Psoas muscle (tissue), 8 donors: ENCODE measurements around the gene AGO1. TPM values are rescaled to one million over a fixed set of nuclear protein-coding genes. Genes with fewer than 3 reads are reported as not detected.

Experiments
- ATAC-seq, 4 donors: fragments of 200-7000 bp; cut with Tn5 transposase; one replicate each; pipeline ENCODE4 v1.9.1; 2020; ENCODE audit warnings: moderate library complexity in 3 of 4, mild to moderate bottlenecking in 2 of 4
- DNase-seq, 2 donors: peaks; one replicate each; pipeline ENCODE4 v3.0.0-alpha.2; 2020
- H3K27ac ChIP-seq: fragments of 200-600 bp; one replicate; pipeline ENCODE4 v1.8.0; 2022
- H3K27me3 ChIP-seq, 3 donors: fragments of 200-600 bp in 1 of 3; one replicate each; pipeline versions ENCODE4 v1.6.1 to v1.8.0; 2013 to 2022; ENCODE audit warnings: low read length in 2 of 3, mild to moderate bottlenecking in 2 of 3, moderate library complexity in 1 of 3; ENCODE audit not compliant: insufficient read depth in 3 of 3
- H3K36me3 ChIP-seq, 2 donors: fragments of 200-600 bp in 1 of 2; one replicate each; pipeline versions ENCODE4 v1.6.1 to v1.8.0; 2013 to 2022; ENCODE audit warnings: low read depth in 1 of 2, mild to moderate bottlenecking in 1 of 2, moderate library complexity in 1 of 2; ENCODE audit not compliant: insufficient read depth in 1 of 2
- H3K4me1 ChIP-seq: fragments of 200-600 bp; one replicate; pipeline ENCODE4 v1.8.0; 2022
- H3K4me3 ChIP-seq: fragments of 200-600 bp; one replicate; pipeline ENCODE4 v1.8.0; 2022; ENCODE audit warnings: mild to moderate bottlenecking
- H3K9me3 ChIP-seq: fragments of 200-600 bp; one replicate; pipeline ENCODE4 v1.8.0; 2022
- WGBS, 3 donors: extraction: QIAGEN DNeasy Blood & Tissue Kit; methylation state at CpG; one replicate each; pipeline versions ENCODE4 v1.1.6 to v1.1.7; 2013; 5-methylcytosine and 5-hydroxymethylcytosine counted together
- intact Hi-C, 2 donors: fragments of 100-400 bp; cut with DNase I; formaldehyde crosslinking; loops; one replicate each; pipeline versions ENCODE4 v1.11.0 to v1.14.2; 2022
- polyA plus RNA-seq, 3 donors: library from polyadenylated mRNA; stranded (reverse); fragments of 200-250 nt; gene quantifications; one replicate each; pipeline ENCODE4 v1.2.3, GENCODE V29; 2013
- total RNA-seq, 4 donors: library from RNA; stranded (reverse); fragmentation: NEBNext Ultra II Directional in 2 of 4; extraction: Animal tissue kit (Norgen Biotek cat#: 25700) in 2 of 4; gene quantifications; one replicate each; pipeline versions ENCODE4 v1.2.1 to v1.2.4, GENCODE V29; 2021 to 2023
- TF ChIP-seq, protein P1 (sequence below): fragments of 200-600 bp; IDR thresholded peaks from one replicate; pipeline ENCODE4 v1.8.0; 2022; ENCODE audit warnings: antibody characterized with exemption
- donor health status: healthy with polysubstance abuse.
- donor health status: DM: no; HTN: no; CAD: no; lungs with moderate emphysema.
- donor health status: Bipolar disorder and iron deficiency.
- donor health status: healthy.
- donor health status: DM: yes; HTN: yes; CAD: no.
- donor health status: DM: no; HTN: no; CAD: no.
- donor health status: DM: no; HTN: no; CAD: no.
- donor health status: DM: yes; HTN: yes; CAD: no.

The AGO1 gene
- total and polyA plus RNA-seq, 7 donors: 2.2 to 16.3 (median 9.8) TPM

DNA sequence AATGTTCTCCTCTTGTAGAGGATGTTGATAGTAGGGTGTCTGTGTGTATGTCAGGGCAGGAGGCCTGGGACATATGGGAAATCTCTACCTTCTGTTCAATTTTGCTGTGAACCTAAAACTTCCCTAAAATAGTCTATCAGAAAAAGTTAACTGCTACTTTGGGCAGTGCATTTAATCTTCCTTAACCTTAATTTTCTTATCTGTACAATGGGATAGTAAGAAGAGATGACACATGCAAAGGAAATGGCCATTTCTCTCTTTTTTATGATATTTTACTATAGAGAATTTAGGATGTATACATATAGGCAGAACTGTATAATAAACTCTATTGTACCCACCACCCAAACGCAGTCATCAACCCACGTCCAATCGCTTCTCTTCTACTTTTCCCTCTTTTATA is 56.5 kb downstream of the AGO1 start:
- no peak overlapping the region for H3K27ac ChIP-seq
- no peaks in the 10 kb centered on the region for H3K4me1 ChIP-seq
- no peak overlapping the region for H3K4me3 ChIP-seq
- H3K27me3 ChIP-seq: no peaks in the 10 kb centered on the region
- H3K9me3 ChIP-seq: no peaks in the 10 kb centered on the region
- intact Hi-C loops: no loop called here
- TF ChIP-seq, protein P1, sequence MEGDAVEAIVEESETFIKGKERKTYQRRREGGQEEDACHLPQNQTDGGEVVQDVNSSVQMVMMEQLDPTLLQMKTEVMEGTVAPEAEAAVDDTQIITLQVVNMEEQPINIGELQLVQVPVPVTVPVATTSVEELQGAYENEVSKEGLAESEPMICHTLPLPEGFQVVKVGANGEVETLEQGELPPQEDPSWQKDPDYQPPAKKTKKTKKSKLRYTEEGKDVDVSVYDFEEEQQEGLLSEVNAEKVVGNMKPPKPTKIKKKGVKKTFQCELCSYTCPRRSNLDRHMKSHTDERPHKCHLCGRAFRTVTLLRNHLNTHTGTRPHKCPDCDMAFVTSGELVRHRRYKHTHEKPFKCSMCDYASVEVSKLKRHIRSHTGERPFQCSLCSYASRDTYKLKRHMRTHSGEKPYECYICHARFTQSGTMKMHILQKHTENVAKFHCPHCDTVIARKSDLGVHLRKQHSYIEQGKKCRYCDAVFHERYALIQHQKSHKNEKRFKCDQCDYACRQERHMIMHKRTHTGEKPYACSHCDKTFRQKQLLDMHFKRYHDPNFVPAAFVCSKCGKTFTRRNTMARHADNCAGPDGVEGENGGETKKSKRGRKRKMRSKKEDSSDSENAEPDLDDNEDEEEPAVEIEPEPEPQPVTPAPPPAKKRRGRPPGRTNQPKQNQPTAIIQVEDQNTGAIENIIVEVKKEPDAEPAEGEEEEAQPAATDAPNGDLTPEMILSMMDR: no peak
- no peak for DNase-seq
- 98 to 99% (median 99%) methylated on average over 3 of the region's 3 CpGs for WGBS, 3 donors
- ATAC-seq: no peak
- H3K36me3 ChIP-seq: no peaks in the 10 kb centered on the region

DNA sequence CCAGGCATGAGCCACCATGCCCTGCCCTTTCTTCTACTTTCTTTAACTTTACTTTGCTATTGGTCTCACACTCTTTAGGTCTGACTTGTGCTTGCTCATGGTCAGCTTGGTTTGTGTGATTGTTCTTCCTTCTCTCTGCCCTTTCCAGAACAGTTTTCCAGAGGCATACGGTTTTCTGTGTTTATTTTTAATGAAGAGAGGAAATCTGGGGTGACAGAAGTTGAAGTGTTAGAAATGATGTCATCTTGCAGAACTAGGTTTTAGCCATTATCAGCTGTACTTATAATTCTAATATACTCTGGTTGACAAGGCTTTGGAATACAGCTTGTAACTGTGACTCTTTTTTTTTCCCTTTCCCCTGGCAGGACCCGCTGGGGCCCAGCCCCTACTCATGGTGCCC is 62.3 kb downstream of the AGO1 start:
- intact Hi-C loops: no loop called here
- Histone ChIP-seq H3K27me3 (no peaks in the 10 kb centered on the region), H3K4me3 (no peak overlapping the region), H3K9me3 (no peaks in the 10 kb centered on the region), H3K36me3 (peaks cover 0 to 20% of the 10 kb centered on the region in 2 donors), H3K27ac (no peak overlapping the region), H3K4me1 (peaks cover 5% of the 10 kb centered on the region)
- DNase-seq (no peak), ATAC-seq (no peak)
- TF ChIP-seq, protein P1: no peak
- 62 to 71% (median 70%) methylated on average over 2 of the region's 2 CpGs for WGBS, 3 donors

DNA sequence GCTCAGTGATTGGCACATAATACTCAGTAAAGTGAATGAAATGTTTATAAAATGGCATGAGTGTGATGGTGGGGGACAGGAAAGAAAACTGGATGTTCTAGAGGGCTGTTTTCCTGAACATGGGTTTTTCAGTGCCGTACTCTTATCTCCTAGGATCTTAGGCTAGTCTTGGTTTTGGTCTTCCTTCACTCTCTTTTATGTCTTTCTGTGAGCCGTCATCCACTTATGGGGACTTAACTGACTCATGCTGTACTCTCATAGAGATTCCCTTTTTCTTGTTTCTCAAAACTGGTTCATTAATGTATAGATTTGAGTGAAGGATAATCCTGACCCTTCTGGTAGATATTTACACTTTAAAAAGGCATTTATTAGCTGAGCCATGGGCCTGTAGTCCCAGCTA is 64.5 kb downstream of the AGO1 start:
- WGBS, 3 donors: 90 to 94% (median 91%) methylated on average over 2 of the region's 2 CpGs
- peaks cover 0 to 20% of the 10 kb centered on the region in 2 donors for H3K36me3 ChIP-seq
- no peak for ATAC-seq

GRCh38 chr1:35958558-35958957 is 75.5 kb downstream of the AGO1 start:
- 100% methylated on average over 1 of the region's 1 CpG for WGBS, 3 donors
- intact Hi-C loops: no loop called here
- Histone ChIP-seq H3K4me3 (no peak overlapping the region), H3K9me3 (no peaks in the 10 kb centered on the region), H3K36me3 (peaks cover 0 to 8% of the 10 kb centered on the region in 2 donors), H3K4me1 (no peaks in the 10 kb centered on the region), H3K27me3 (no peaks in the 10 kb centered on the region), H3K27ac (no peak overlapping the region)
- no peak for DNase-seq
- no peak for ATAC-seq
- TF ChIP-seq, protein P1: no peak

More for the DNA sequence above, 64.5 kb downstream of the AGO1 start:
- TF ChIP-seq, protein P1: no peak
- Histone ChIP-seq H3K9me3 (no peaks in the 10 kb centered on the region), H3K27me3 (no peaks in the 10 kb centered on the region), H3K4me1 (peaks cover 5% of the 10 kb centered on the region), H3K27ac (no peak overlapping the region), H3K4me3 (no peak overlapping the region)
- DNase-seq: no peak
- intact Hi-C loops: no loop called here

- intact Hi-C loops: no loop called here
- ATAC-seq (no peak), DNase-seq (no peak)
- no peak overlapping the region for H3K4me3 ChIP-seq
- no peaks in the 10 kb centered on the region for H3K4me1 ChIP-seq
- TF ChIP-seq, protein P1: no peak
- peaks cover 0 to 8% of the 10 kb centered on the region in 2 donors for H3K36me3 ChIP-seq
- WGBS, 3 donors: 86 to 93% (median 86%) methylated on average over 3 of the region's 3 CpGs
- H3K9me3 ChIP-seq: no peaks in the 10 kb centered on the region
- no peaks in the 10 kb centered on the region for H3K27me3 ChIP-seq
- H3K27ac ChIP-seq: no peak overlapping the region
Observed at GRCh38 chr1:35959304-35959703, 76.3 kb downstream of the AGO1 start.
